GM06990 (cell line): Measurements from ENCODE around the gene DNAJB13.
"Not testable (repeated sequence)": the region's sequence is repeated elsewhere in the genome, so short reads cannot be mapped to it uniquely, and the experiment has no call there.

Experiments used
- DNase-seq: peaks from one replicate; pipeline ENCODE4 v3.0.0-alpha.2; 2011; ENCODE audit not compliant: insufficient read length; ENCODE audit errors: extremely low read depth
- H3K27me3 ChIP-seq: replicated peaks from 2 replicates; pipeline ENCODE4 v1.6.0; 2011; ENCODE audit warnings: low read length; ENCODE audit not compliant: control insufficient read depth, insufficient read depth
- H3K36me3 ChIP-seq: 2 replicates; pipeline ENCODE4 v1.5.1; 2011; ENCODE audit warnings: low read length; ENCODE audit not compliant: control insufficient read depth, insufficient read depth
- H3K4me3 ChIP-seq: replicated peaks from 2 replicates; pipeline ENCODE4 v1.5.1; 2011; ENCODE audit warnings: low read depth, mild to moderate bottlenecking, control low read depth, low read length
- TF ChIP-seq, protein P1 (sequence below): IDR thresholded peaks from 2 replicates; pipeline ENCODE4 v1.5.1; 2011; ENCODE audit warnings: low read length, control low read depth, mild to moderate bottlenecking, inconsistent platforms; ENCODE audit not compliant: insufficient read depth, poor library complexity, severe bottlenecking

The DNAJB13 gene

DNA sequence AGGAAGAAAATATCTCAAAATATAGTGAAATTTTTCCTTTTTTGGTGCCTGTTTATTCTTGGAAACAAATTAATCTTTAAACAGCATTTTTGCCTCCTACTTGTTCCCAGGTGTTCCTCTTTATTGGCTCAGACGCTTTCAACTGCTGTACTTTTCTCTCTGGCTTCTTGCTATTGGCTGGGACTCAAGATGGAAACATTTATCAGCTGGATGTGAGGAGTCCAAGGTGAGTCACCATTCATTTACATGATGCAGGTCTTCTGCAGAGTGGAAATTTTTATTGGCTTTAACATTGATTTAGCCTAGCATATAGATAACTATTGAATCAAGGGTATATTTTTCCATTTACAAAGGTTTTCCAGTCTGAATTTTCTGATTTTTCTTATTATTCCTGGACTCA lies 34.4 kb upstream of the DNAJB13 start:
- Histone ChIP-seq H3K4me3 (no peak overlapping the region), H3K27me3 (no peaks in the 10 kb centered on the region), H3K36me3 (peaks cover 13% of the 10 kb centered on the region)
- DNase-seq = no peak
- TF ChIP-seq, protein P1, sequence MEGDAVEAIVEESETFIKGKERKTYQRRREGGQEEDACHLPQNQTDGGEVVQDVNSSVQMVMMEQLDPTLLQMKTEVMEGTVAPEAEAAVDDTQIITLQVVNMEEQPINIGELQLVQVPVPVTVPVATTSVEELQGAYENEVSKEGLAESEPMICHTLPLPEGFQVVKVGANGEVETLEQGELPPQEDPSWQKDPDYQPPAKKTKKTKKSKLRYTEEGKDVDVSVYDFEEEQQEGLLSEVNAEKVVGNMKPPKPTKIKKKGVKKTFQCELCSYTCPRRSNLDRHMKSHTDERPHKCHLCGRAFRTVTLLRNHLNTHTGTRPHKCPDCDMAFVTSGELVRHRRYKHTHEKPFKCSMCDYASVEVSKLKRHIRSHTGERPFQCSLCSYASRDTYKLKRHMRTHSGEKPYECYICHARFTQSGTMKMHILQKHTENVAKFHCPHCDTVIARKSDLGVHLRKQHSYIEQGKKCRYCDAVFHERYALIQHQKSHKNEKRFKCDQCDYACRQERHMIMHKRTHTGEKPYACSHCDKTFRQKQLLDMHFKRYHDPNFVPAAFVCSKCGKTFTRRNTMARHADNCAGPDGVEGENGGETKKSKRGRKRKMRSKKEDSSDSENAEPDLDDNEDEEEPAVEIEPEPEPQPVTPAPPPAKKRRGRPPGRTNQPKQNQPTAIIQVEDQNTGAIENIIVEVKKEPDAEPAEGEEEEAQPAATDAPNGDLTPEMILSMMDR = no peak

DNA sequence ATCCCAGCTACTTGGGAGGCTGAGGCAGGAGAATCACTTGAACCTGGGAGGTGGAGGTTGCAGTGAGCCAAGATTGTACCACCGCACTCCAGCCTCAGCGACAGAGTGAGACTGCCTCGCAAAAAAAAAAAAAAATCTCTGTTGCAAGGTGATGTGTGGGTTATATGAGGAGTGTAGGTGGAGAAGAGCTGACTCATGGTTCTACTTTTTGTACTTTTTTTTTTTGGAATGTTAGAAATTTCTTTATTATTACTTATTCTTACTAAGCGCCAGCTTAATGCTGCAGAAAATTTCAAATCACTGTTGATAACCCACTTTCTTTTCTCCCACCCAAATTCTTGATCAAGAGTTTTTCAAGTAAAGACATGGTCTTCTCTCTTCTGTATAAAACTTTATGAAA lies 29.6 kb upstream of the DNAJB13 start:
- no peaks in the 10 kb centered on the region for H3K27me3 ChIP-seq
- peaks cover 5% of the 10 kb centered on the region for H3K36me3 ChIP-seq
- no peak for DNase-seq
- no peak overlapping the region for H3K4me3 ChIP-seq
- TF ChIP-seq, protein P1 = no peak

DNA sequence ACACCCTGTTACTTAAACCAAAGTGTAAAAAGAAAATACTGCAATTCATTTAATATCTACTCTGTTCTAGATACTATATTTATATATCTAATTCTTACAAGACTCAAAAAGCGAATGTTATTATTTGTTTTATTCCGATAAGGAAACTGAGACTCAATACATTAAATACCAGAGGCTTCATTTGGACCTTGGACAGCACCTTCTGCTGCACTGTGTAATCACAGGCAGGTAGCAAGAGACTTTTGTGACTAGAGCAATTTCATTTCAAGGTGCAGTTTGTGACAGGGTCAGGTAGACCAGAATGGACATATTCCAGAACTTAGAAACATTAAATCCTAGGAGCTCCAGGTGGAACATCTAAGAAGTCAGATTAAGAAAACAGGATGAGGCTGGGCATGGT lies 21.4 kb upstream of the DNAJB13 start:
- H3K36me3 ChIP-seq = peaks cover 9% of the 10 kb centered on the region
- no peaks in the 10 kb centered on the region for H3K27me3 ChIP-seq
- no peak for DNase-seq
- TF ChIP-seq, protein P1 = no peak
- no peak overlapping the region for H3K4me3 ChIP-seq

DNA sequence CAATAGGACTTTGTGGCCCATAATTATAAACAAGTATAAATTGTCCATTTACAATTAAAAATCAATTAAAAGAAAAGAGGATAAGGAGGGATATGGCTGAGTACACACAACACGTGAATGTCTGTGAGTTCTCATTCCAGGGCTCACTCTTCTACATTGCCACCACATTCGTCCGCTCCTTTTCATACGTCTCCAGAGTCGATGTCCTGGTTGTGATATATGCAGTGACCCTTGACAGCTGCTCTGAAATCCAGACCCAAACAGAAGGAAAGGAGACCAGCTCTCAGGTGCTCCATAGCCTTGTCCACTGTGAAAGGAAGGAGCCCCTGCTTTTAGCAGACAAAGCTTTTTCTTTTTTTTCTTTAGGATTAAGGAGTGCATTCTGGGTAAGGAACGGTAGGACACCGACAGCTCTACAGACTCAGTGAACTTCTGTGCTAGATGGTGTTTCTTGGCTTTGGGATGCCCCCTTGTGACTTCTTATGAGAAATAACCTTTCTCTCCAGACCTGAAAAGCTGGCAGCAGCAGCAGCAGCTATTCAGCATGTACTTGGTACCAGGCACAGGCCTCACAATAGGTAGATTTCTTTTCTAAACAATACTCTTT lies 19.7 kb upstream of the DNAJB13 start:
- H3K36me3 ChIP-seq = peaks cover 9% of the 10 kb centered on the region

DNA sequence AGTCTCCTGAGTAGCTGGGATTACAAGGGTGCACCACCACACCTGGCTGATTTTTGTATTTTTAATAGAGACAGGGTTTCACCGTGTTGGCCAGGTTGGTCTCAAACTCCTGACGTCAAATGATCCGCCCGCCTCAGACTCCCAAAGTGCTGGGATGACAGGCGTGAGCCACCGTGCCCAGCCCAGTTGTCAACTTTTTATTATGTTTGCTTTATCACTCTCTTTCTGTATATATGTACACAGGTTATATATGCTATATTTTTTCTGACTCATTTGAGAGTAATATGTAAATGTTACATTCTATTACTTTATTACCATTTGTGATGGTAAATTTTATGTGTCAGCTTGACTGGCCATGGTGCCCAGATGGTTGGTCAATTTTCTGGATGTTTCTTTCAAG lies 18.9 kb upstream of the DNAJB13 start:
- TF ChIP-seq, protein P1 = no peak
- Histone ChIP-seq H3K27me3 (no peaks in the 10 kb centered on the region), H3K36me3 (peaks cover 9% of the 10 kb centered on the region), H3K4me3 (no peak overlapping the region)
- no peak for DNase-seq

More for the DNA sequence above, 19.7 kb upstream of the DNAJB13 start:
- no peaks in the 10 kb centered on the region for H3K27me3 ChIP-seq
- H3K4me3 ChIP-seq = no peak overlapping the region
- DNase-seq = no peak
- TF ChIP-seq, protein P1 = peak; percentile 23

DNA sequence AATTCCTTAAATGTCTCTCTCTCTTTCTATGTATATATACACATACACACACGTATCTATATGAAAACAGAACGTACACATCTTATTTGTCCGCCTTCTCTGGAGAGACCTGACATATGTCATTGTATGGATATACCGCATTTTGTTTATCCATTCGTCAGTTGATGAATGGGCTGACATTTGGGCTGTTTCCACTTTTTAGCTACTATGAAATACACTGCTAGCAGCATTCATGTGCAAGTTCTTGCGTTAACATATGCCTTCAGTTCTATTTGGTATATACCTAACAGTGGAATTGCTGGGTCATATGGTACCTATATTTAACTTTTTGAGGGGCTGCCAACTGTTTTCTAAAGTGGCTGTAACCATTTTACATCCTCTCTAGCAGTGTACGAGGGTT lies 18.0 kb upstream of the DNAJB13 start:
- DNase-seq = no peak
- Histone ChIP-seq H3K27me3 (no peaks in the 10 kb centered on the region), H3K4me3 (no peak overlapping the region), H3K36me3 (peaks cover 7% of the 10 kb centered on the region)
- TF ChIP-seq, protein P1 = no peak

DNA sequence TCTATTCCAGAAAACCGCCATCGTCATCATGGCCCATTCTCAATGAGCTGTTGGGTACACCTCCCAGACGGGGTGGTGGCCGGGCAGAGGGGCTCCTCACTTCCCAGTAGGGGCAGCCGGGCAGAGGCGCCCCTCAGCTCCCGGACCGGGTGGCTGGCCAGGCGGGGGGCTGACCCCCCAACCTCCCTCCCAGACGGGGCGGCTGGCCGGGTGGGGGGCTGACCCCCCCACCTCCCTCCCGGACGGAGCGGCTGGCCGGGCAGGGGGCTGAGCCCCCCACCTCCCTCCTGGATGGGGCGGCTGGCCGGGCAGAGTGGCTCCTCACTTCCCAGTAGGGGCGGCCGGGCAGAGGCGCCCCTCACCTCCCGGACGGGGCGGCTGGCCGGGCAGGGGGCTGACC lies 14.8 kb upstream of the DNAJB13 start:
- not testable (repeated sequence) for H3K36me3 ChIP-seq, H3K4me3 ChIP-seq, DNase-seq, H3K27me3 ChIP-seq
